GM12873 (cell line): ENCODE data around the gene UBB.

Experiments used
- TF ChIP-seq, protein P1 (sequence below): IDR thresholded peaks from 2 replicates; pipeline ENCODE4 v1.5.1; 2012; ENCODE audit warnings: low read depth, mild to moderate bottlenecking, moderate library complexity, low read length, control low read depth; ENCODE audit not compliant: insufficient read depth; ENCODE audit errors: missing control alignments

Gene UBB

GRCh38 chr17:16354585-16354984, 26.3 kb upstream of the UBB start:
- TF ChIP-seq, protein P1, sequence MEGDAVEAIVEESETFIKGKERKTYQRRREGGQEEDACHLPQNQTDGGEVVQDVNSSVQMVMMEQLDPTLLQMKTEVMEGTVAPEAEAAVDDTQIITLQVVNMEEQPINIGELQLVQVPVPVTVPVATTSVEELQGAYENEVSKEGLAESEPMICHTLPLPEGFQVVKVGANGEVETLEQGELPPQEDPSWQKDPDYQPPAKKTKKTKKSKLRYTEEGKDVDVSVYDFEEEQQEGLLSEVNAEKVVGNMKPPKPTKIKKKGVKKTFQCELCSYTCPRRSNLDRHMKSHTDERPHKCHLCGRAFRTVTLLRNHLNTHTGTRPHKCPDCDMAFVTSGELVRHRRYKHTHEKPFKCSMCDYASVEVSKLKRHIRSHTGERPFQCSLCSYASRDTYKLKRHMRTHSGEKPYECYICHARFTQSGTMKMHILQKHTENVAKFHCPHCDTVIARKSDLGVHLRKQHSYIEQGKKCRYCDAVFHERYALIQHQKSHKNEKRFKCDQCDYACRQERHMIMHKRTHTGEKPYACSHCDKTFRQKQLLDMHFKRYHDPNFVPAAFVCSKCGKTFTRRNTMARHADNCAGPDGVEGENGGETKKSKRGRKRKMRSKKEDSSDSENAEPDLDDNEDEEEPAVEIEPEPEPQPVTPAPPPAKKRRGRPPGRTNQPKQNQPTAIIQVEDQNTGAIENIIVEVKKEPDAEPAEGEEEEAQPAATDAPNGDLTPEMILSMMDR, result no peak

GRCh38 chr17:16358394-16358793, 22.5 kb upstream of the UBB start:
- TF ChIP-seq, protein P1, result no peak

- TF ChIP-seq, protein P1, result no peak
These were observed 19.0 kb upstream of the UBB start for GRCh38 chr17:16361874-16362273.

GRCh38 chr17:16363749-16364536, 16.9 kb upstream of the UBB start:
- TF ChIP-seq, protein P1, result peak; percentile 90

GRCh38 chr17:16364625-16365024, 16.3 kb upstream of the UBB start:
- TF ChIP-seq, protein P1, result no peak

GRCh38 chr17:16371742-16372141, 9.1 kb upstream of the UBB start:
- TF ChIP-seq, protein P1, result no peak

- TF ChIP-seq, protein P1, result no peak
These were observed 6.5 kb upstream of the UBB start for GRCh38 chr17:16374146-16374938.
